T-helper 1 cell treated with Interleukin-12 subunit alpha and Interleukin-12 subunit beta and Interleukin-4 antibody, amounts not matched to agents 30 μg/mL and 1 μg/mL, for 36 hours (primary cell): ENCODE measurements around the gene WEE1.
"Not testable (repeated sequence)": the region's sequence is repeated elsewhere in the genome, so short reads cannot be mapped to it uniquely, and the experiment has no call there.

Experiments used
- H3K27ac Mint-ChIP-seq: one replicate; pipeline ENCODE4 v1.8.0; 2021; ENCODE audit warnings: mild to moderate bottlenecking, mixed read lengths
- H3K27me3 Mint-ChIP-seq: one replicate; pipeline ENCODE4 v1.8.0; 2021; ENCODE audit warnings: low read depth, mixed read lengths
- H3K36me3 Mint-ChIP-seq: one replicate; pipeline ENCODE4 v1.8.0; 2021; ENCODE audit warnings: low read depth, mixed read lengths
- H3K4me1 Mint-ChIP-seq: one replicate; pipeline ENCODE4 v1.8.0; 2021; ENCODE audit warnings: low read depth, mixed read lengths
- H3K4me3 Mint-ChIP-seq: one replicate; pipeline ENCODE4 v1.8.0; 2021; ENCODE audit warnings: mild to moderate bottlenecking, moderate library complexity, mixed read lengths
- H3K9me3 Mint-ChIP-seq: one replicate; pipeline ENCODE4 v1.8.0; 2021; ENCODE audit warnings: mixed read lengths

WEE1 gene

GRCh38 chr11:9549216-9549615, 24.3 kb upstream of the WEE1 start:
- H3K27ac Mint-ChIP-seq, H3K4me3 Mint-ChIP-seq, H3K27me3 Mint-ChIP-seq, H3K4me1 Mint-ChIP-seq, H3K9me3 Mint-ChIP-seq, H3K36me3 Mint-ChIP-seq: not testable (repeated sequence)

- Mint-ChIP-seq H3K27ac (no peak overlapping the region), H3K36me3 (no peaks in the 10 kb centered on the region), H3K9me3 (no peaks in the 10 kb centered on the region), H3K4me1 (no peaks in the 10 kb centered on the region), H3K27me3 (no peaks in the 10 kb centered on the region), H3K4me3 (no peak overlapping the region)
Observed at GRCh38 chr11:9550191-9550628, 23.3 kb upstream of the WEE1 start.

- Mint-ChIP-seq H3K4me3 (no peak overlapping the region), H3K9me3 (peaks cover 23% of the 10 kb centered on the region), H3K36me3 (peaks cover 22% of the 10 kb centered on the region), H3K27me3 (peaks cover 3% of the 10 kb centered on the region), H3K4me1 (peaks cover 16% of the 10 kb centered on the region), H3K27ac (no peak overlapping the region)
Observed at GRCh38 chr11:9561279-9561982, 12.0 kb upstream of the WEE1 start.

GRCh38 chr11:9562716-9563115, 10.8 kb upstream of the WEE1 start:
- Mint-ChIP-seq H3K9me3 (peaks cover 23% of the 10 kb centered on the region), H3K36me3 (peaks cover 16% of the 10 kb centered on the region)

GRCh38 chr11:9563196-9563730, 10.2 kb upstream of the WEE1 start:
- peak overlapping the region; percentile 38 for H3K27ac Mint-ChIP-seq
- H3K9me3 Mint-ChIP-seq = peaks cover 23% of the 10 kb centered on the region
- peaks cover 17% of the 10 kb centered on the region for H3K4me1 Mint-ChIP-seq
- peaks cover 16% of the 10 kb centered on the region for H3K36me3 Mint-ChIP-seq
- peaks cover 3% of the 10 kb centered on the region for H3K27me3 Mint-ChIP-seq
- no peak overlapping the region for H3K4me3 Mint-ChIP-seq

More at GRCh38 chr11:9562716-9563115, 10.8 kb upstream of the WEE1 start:
- Mint-ChIP-seq H3K27ac (no peak overlapping the region), H3K4me1 (peaks cover 17% of the 10 kb centered on the region), H3K27me3 (peaks cover 3% of the 10 kb centered on the region), H3K4me3 (no peak overlapping the region)

GRCh38 chr11:9565822-9566560, 7.5 kb upstream of the WEE1 start:
- peaks cover 24% of the 10 kb centered on the region for H3K4me1 Mint-ChIP-seq
- peak overlapping the region; percentile 52 for H3K4me3 Mint-ChIP-seq
- H3K9me3 Mint-ChIP-seq = peaks cover 15% of the 10 kb centered on the region
- peak overlapping the region; percentile 89 for H3K27ac Mint-ChIP-seq
- H3K36me3 Mint-ChIP-seq = peaks cover 14% of the 10 kb centered on the region
- peaks cover 7% of the 10 kb centered on the region for H3K27me3 Mint-ChIP-seq

- Mint-ChIP-seq H3K27ac (peak overlapping the region; percentile 89), H3K9me3 (peaks cover 9% of the 10 kb centered on the region), H3K36me3 (peaks cover 9% of the 10 kb centered on the region), H3K4me1 (peaks cover 24% of the 10 kb centered on the region), H3K4me3 (no peak overlapping the region), H3K27me3 (peaks cover 10% of the 10 kb centered on the region)
Observed at GRCh38 chr11:9566561-9567063, 6.9 kb upstream of the WEE1 start.

- Mint-ChIP-seq H3K4me1 (peaks cover 24% of the 10 kb centered on the region), H3K36me3 (peaks cover 5% of the 10 kb centered on the region), H3K9me3 (peaks cover under 1% of the 10 kb centered on the region), H3K4me3 (no peak overlapping the region), H3K27me3 (peaks cover 8% of the 10 kb centered on the region), H3K27ac (no peak overlapping the region)
Observed at GRCh38 chr11:9567401-9567800, 6.1 kb upstream of the WEE1 start.

GRCh38 chr11:9568161-9568853, 5.2 kb upstream of the WEE1 start:
- no peak overlapping the region for H3K27ac Mint-ChIP-seq

GRCh38 chr11:9568854-9569587, 4.4 kb upstream of the WEE1 start:
- no peak overlapping the region for H3K4me3 Mint-ChIP-seq
- H3K27ac Mint-ChIP-seq = no peak overlapping the region
- peaks cover 8% of the 10 kb centered on the region for H3K27me3 Mint-ChIP-seq
- H3K4me1 Mint-ChIP-seq = peaks cover 22% of the 10 kb centered on the region
- H3K36me3 Mint-ChIP-seq = peaks cover 5% of the 10 kb centered on the region
- no peaks in the 10 kb centered on the region for H3K9me3 Mint-ChIP-seq

More at GRCh38 chr11:9568161-9568853, 5.2 kb upstream of the WEE1 start:
- no peak overlapping the region for H3K4me3 Mint-ChIP-seq
- peaks cover 22% of the 10 kb centered on the region for H3K4me1 Mint-ChIP-seq
- peaks cover 5% of the 10 kb centered on the region for H3K36me3 Mint-ChIP-seq
- no peaks in the 10 kb centered on the region for H3K9me3 Mint-ChIP-seq
- H3K27me3 Mint-ChIP-seq = peaks cover 8% of the 10 kb centered on the region

- peaks cover 22% of the 10 kb centered on the region for H3K4me1 Mint-ChIP-seq
- H3K27me3 Mint-ChIP-seq = peaks cover 8% of the 10 kb centered on the region
- H3K4me3 Mint-ChIP-seq = no peak overlapping the region
- no peaks in the 10 kb centered on the region for H3K9me3 Mint-ChIP-seq
- no peak overlapping the region for H3K27ac Mint-ChIP-seq
- H3K36me3 Mint-ChIP-seq = peaks cover 7% of the 10 kb centered on the region
Observed at GRCh38 chr11:9569588-9570164, 3.8 kb upstream of the WEE1 start.

GRCh38 chr11:9570313-9571025, 3.0 kb upstream of the WEE1 start:
- H3K27me3 Mint-ChIP-seq = peaks cover 8% of the 10 kb centered on the region
- H3K9me3 Mint-ChIP-seq = no peaks in the 10 kb centered on the region
- H3K4me3 Mint-ChIP-seq = no peak overlapping the region
- H3K27ac Mint-ChIP-seq = no peak overlapping the region
- H3K36me3 Mint-ChIP-seq = peaks cover 15% of the 10 kb centered on the region
- H3K4me1 Mint-ChIP-seq = peaks cover 21% of the 10 kb centered on the region

- Mint-ChIP-seq H3K4me3 (no peak overlapping the region), H3K27ac (no peak overlapping the region), H3K4me1 (peaks cover 21% of the 10 kb centered on the region), H3K9me3 (no peaks in the 10 kb centered on the region), H3K36me3 (peaks cover 18% of the 10 kb centered on the region), H3K27me3 (peaks cover 8% of the 10 kb centered on the region)
Observed at GRCh38 chr11:9571071-9571762, 2.3 kb upstream of the WEE1 start.
